ENCODE measurements around the gene ARHGEF35.
"Not testable (repeated sequence)": the region's sequence is repeated elsewhere in the genome, so short reads cannot be mapped to it uniquely, and the experiment has no call there.

Gene ARHGEF35

DNA sequence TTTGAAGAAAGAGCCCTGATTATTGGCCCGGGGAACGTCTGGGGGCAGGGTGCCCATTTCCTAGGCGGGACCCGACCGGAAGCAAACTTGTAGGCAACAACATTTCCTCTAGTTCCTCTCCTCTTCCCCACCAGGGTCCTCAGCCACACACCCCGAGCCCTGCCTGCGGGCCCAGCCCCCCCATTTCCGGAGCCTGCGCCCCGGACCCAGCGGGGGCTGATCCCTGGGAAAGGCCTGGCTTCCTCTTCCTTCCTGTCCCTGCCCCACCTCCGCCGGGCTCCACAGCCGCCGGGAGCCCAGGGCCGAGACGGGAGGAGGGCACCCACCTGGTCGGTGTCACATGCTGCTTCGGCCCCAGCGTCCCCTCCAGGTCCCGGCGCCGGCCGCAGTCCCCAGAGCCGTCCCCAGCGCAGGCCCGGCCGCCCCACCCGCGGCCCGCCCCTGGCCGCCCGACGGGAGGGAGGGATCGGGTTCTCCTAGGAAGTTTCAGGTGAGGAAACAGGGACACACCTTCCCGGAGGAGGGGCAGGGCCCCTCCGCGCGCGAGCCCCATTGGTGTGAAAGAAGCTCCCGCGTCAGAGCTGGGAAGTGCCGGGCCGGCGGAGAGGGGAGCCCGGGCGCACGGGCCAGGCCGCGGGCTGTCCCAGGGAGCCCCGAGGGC, at the start of gene ARHGEF35:
Gene ARHGEF35, minus strand, starts transcription at position 622 of the 661 bp plus-strand sequence. CDS start 7,450 bp downstream, outside the sequence.
- not testable (repeated sequence) for DNase-seq

DNA sequence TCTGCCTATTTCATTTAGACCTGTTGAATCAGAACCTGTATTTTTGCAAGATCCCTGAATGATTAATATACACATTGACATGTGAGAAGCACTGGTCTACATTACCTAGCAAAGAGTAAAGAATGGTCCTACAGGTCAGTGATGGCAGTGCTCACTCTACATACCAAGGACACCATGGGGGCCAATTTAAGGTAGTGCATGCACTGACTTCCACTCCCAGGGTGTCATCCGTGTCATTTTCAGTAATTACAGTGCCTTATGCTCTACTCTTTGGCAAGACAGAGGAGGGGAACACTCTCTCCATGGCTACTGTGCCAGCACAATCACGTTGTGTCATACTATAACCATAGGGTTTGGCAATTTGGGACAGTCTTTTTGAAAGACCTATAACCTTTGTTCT, 49.7 kb upstream of the ARHGEF35 start:
- not testable (repeated sequence) for DNase-seq

DNA sequence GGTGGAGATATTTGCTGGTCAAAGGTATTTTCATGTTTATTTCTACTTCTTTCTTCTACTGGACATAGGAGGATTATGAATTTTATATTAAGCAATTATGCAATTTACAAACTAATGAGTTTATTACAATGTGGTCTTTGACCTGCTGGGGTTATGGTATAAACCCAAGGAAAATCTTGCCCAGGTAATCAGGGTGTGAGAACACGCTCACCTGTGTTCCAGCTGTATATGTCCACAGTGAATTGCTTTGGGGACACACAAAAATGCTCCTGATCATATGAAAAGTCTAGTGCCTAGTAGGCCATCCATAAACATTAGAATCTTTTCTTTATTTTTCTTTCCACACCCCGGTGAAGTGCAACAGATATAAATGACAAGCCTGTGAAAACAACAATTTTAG, 43.7 kb upstream of the ARHGEF35 start, which contains the start of gene OR2A42:
Gene OR2A42, minus strand, starts transcription at position 241 of the 400 bp plus-strand sequence. CDS start 6,762 bp downstream, outside the sequence.
- not testable (repeated sequence) for DNase-seq

DNA sequence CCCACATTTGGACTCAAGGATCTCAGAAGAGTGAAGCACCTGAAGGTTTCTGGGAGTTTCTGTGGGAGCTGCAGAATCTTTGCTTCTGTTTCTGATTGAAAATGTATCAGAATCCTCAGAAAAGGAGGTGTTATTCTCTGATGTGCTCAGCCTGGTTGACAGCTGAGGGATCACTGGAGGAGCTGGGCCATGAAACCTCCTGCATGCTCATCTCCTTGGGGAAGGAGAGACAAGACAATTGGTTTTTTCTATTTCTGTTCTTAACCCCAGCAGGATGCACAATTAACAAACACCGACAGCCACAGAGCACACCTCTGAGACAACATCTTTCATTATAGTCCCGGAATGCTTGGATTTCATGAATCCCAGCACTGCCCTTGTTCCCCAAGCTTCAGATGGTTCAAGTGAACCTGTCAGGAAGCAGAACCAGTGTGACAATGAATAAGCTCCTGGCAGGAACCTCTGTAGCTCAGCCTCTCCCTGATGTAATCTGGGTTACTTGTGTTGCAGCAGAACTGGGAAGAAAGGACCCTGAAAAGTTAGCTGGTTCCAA, 43.0 kb upstream of the ARHGEF35 start:
- not testable (repeated sequence) for DNase-seq

DNA sequence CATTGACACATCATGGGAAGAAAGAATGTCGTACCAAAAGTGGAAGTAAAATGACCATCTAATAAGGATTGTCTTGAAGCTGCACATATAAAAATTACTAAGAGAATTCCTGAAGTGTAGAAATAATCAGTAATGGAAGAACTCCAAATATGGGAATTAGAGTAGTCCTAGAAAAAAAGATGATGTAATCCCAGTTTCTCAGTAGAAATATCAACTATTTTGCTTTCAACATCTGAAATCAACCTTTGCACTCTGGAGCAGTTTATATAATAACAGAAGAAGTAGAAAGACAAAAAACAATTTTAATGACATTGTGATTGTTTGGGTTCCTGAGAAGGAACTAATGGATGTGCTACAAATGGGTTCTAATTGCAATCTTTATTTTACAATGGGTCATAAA, 37.4 kb upstream of the ARHGEF35 start:
- DNase-seq, result not testable (repeated sequence)

DNA sequence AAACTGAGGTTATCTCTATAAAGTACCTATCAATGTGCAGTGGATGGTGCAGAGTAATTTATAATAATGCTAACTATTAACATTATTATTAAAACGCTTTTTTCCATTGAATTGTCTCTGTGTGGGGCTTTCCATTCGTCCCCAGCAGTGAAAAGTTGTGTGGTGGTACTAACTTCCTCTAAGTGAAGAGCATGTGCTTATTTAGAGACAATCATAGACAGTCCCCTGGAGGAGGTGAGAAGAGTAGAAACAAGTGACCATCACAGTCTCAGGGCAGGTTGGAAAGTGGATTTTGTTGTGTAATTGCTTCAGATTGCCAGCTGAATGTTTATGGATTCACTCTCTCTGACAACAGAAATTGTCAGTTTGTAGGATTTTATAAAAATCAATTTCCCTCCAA, 35.4 kb upstream of the ARHGEF35 start:
- DNase-seq, result not testable (repeated sequence)

DNA sequence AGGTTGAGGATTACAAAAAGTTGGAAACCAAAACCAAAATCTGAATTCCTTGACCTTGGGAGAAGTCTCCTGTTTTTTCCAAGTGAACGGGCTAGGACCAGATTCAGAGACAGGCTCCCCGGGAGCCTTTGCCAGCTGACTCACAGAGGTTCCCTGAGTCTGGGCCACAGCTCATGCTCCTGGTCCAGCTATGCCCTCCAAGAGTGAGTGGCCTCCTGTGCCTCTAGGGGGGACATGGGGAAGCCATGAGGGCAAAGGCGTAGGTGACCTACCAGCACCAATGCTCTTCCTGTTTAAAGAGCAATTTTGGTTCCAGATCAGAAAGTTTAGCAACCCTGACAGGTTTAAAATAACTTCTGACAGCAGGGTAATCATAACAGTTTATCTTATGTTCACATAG, 33.2 kb upstream of the ARHGEF35 start:
- DNase-seq, result not testable (repeated sequence)

DNA sequence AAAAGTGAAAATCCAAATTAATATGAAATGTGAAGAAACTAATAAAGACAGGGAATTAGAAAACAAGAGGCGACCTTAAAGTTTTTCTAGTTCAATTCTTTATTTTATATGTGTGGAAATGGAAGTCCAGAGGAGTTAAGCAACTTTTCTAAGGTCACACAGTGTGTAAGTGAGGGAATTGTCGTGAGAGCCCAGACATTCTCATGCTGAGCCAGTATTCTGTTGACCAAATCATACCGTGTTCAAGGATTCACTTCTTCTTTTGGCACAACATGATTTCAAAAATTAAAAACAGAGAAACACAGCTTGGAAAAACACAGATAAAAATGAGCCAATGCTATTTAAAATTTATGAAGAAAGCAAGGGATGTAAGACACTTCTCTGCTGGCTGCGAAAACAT, 31.2 kb upstream of the ARHGEF35 start:
- DNase-seq, result not testable (repeated sequence)

DNA sequence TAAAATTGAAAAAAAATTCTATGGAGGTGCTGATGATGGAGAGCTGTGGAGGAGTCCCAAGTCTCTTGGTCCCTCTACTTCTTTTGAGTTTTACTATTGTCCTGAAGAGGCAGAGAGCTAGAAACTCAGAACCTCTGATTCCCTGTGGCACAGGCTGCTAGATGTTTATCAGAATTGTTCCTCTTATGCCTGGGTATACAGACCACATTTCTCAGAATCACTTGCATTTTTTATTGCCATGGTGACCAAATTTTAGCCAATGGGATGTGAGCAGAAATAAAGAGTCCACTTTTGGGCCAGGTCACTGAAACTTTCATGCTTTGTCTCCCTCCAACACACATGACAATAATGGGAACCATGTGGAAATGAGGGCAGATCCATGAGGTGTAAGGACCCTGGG, 28.0 kb upstream of the ARHGEF35 start:
- not testable (repeated sequence) for DNase-seq

DNA sequence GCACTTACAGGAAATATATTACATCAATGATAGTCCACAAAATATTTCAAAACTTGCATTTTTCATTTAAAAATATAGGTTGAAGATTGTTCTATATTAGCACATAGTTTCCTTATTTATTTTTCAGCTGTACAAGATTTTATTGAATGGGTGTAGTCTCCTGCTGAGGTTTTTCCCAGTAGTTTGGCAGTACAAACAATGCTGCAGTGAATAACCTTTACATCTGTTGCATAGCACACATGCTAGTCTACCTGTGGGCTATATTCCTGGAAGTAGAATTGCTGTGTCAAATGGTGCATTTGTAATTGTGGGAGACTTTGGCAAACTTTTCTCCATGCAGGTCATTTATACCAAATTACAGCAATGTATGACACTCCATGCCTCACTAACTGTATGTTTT, 24.9 kb upstream of the ARHGEF35 start:
- not testable (repeated sequence) for DNase-seq

DNA sequence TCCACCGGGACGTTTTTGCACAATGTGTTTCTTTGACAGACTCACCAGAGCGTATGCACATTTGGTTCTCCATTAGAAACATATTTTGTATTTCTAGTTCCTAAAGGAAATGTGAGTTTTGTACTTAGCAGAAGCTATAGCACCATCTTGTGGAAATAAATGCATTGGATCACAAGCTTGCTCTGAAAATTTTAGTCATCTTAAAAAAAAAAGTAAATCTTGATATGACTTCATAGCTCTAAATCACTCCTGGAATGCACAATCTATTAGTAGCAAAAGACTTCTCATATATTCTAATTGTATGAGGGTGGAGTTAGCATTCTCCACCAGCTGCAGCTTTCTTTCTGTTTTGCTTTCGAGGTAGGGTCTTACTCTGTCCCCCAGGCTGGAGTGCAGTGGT, 23.5 kb upstream of the ARHGEF35 start:
- DNase-seq, result not testable (repeated sequence)

DNA sequence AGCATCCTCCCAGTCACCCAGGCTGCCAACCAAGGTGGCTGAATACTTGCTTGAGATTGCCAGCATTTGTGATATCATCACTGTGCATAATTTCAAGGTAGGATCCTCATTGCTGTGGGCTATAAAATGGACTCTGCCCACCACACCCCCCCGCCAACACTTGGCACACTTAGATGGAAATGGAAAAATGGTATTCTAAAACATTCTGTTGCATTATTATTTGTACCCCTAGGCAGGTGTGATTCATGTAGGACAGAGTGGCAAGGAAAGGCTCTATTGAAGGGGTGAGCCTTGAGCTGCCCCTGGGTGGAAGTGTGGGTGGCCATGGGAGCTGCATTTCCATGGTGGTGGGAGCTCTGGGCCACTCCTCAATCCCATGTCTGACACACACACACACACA, 22.9 kb upstream of the ARHGEF35 start:
- not testable (repeated sequence) for DNase-seq

DNA sequence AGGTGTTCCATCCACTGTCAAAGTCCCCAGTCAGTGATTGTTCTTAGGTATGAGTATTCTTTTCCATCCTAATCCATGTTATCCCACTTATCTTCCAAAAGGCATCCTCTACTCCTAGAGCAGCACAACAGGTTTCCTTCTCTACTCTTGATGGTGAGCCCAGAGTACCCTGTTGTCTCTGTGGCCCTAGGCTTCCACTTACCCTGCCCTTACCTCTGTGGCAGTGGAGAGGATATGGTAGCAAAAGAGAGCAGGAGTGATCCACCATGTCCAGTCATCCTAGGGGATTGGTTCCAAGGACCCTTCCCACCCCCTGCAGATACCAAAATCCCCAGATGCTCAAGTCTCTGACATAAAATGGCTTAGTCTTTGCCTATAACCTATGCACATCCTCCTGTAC, 21.6 kb upstream of the ARHGEF35 start:
- DNase-seq, result not testable (repeated sequence)

DNA sequence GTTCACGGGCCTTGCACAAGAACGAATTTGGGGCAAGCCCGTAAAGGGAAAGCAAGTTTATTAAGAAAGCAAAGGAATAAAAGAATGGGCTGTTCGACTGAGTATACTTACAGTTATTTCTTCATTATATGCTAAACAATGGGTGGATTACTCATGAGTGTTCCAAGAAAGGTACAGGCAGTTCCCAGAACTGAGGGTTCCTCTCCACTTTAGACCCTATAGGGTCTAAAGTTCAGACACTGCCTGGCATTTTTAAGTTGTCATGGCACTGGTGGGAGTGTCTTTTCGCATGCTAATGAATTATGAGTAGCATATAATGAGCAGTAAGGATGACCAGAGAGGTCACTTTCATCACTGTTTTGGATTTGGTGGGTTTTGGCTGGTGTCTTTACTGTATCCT, 9.7 kb upstream of the ARHGEF35 start:
- DNase-seq, result not testable (repeated sequence)

DNA sequence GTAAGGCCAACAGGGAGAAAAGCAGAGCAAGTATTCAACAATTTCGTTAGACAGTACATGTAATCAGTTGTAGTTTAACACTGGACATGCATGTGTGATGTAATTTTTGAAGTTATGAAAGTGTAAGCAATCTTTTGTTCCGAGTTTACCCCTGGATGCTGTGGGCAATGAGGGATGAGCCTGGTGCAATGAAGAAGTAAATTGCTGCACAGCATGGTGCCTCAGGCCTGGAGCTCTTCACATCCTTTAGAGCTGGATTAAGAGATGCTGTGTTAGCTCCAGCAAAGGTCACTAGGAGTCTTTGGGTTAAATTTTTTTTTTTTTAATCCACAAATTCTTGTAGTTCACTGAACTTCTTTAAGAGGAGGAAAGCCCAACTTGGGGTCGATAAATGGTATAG, 7.5 kb upstream of the ARHGEF35 start:
- not testable (repeated sequence) for DNase-seq

DNA sequence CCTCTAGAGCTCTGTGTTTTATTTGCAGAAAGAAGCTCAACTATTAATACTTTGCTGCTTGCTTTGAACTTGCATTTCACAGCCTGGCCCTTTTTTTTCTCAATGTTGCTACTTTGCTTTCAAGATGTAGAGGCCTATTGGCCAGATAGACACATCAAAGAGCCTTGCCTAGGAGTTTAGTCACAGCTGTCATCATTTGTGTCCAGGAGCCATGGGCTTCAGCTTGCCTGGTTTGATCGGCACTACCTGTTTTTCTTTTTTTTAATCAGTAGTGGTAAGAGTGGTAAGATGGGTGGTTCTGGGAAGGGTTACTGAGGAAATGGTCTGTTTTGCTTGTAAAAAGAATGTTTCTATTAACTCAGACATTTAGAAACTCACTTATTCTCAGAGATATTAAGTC, 6.3 kb upstream of the ARHGEF35 start:
- DNase-seq, result not testable (repeated sequence)

DNA sequence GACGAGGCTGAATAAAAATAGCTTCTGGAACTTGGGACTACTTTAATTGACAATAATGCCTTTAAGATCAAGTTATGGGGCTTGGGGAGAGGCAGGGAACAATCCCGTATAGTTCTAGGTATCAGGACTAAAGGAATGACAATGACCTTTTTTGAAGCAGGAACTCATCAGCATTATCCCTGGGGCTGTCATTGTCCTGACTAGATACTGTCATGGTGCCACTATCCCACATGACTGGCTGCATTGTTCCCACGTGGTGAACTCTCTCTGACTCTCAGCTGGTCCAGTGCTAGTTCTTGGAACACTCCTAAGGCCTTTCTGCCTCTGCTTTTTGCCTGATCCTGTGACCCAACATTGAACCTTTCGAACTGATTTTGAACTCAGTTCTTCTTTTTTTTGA, 3.3 kb upstream of the ARHGEF35 start:
- DNase-seq, result not testable (repeated sequence)

DNA sequence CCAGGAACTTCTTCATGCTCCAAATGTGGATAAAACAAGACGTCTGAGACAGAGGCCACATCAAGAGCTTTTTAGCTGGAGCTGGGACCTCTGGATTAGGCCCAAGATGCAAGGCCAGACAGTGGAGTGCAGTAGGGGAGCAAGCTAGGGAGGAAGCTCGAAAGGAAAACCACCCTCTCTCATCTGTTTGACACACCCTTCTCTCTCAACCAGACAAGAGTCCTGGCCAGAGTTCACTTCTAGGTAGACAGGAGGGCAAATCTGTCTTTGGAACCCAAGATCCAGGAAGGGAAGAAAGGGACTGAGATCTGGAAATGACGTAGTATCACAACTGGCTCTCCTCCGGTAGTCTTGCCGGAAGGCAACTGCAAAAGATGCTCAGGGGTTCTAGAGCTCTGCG, 1.2 kb downstream of the ARHGEF35 start:
- DNase-seq, result not testable (repeated sequence)

DNA sequence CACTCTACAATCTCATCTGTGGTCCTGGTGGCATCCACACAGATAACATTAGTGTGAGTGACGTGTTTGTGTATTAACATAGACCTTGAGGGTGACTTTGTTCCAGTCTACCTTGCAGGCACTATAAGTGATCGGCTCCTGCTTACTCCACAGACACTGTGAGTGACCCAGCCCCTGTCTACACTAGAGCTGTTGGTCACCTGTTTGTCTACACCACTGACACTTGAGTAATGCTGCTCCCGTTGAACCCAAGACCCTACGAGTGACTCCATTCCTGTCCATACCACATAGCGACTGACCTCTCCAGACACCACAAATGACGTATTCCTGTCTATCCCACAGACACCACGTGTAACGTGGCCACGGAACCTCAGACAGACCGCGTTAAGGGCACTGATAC, 1.9 kb downstream of the ARHGEF35 start:
- DNase-seq, result not testable (repeated sequence)

DNA sequence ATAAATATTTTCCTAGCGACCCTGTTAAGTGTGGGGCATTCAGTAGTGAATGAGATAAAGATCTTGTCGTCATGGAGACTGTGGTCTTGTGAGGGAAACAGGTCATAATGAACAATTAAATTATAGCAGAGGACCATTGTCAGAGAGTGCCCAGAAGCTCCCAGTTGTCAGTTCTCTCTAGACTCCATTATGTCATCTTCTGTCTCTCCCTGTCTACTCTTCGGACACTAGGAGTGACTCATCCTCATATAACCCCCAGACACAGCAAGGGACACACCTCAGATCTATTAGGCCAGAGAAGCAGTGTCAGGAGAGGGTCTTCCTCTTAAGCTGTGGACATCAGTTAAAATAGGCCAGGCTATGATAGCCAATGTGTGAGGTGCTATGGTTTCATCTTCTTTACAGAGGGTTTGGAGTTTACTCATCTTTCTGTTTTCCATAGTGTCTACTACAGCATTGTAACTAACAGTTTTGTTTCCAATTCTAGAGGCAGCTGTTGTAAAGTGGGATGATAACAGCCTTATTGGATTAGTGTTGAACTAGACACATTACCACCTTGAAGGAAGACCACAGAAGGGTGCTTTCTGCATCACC, 7.0 kb downstream of the ARHGEF35 start:
- not testable (repeated sequence) for DNase-seq

DNA sequence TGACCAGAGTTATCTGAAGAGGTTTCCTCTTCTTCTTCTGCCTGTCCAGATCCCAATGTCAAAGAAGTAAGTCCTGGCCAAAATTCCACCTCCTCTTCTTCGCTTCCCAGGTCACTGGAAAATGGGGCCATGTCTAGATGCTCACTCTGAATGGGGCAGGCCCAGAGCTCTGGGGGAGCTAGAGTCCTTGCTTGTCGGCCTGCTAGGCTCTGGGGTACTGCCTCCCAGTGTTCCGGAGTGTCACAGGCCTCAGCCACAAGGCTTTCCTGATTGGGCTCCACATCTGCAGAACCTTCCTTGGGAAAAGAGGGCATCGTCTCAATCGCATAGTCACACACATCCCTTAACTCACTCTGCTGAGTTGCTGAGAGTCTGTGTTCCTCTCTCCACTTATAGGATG, 7.8 kb downstream of the ARHGEF35 start:
- not testable (repeated sequence) for DNase-seq

DNA sequence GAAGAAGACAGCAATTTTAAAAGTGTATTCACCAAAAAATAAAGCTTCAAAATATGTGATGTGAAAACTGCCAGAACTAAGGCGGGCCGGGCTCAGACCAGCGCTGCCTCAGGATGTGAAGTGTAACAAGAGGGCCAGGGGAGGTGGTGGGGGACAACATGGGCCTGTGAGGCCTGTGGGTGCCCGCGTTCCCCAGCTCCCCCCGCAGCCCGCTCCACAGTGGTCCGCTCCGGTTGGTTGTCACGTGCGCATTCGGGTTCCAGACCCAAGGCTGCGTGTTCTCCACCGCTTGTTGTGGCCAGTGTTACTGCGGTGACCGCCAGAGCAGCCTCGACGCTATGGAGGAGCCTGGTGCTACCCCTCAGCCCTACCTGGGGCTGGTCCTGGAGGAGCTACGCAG, 12.5 kb downstream of the ARHGEF35 start, which contains the start of gene CTAGE4:
Gene CTAGE4, plus strand, starts transcription at position 301 of the 400 bp plus-strand sequence. Its CDS starts 38 bp downstream, at position 339.
- not testable (repeated sequence) for DNase-seq

DNA sequence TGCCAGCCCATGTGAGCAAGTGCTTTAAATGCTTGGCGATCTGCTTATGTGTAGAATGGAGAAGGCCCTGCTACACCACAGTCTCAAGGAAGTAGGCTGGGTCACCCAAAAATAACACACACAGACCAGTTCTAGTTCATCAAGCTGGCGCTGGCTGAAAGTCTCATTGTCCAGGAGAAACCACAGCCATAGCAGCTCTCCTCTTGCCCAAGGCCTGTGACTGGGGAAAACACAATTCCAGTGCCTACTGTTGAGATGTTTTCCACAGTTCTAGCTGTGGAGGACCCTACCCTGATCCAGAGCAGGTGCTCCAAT, 16.5 kb downstream of the ARHGEF35 start:
- DNase-seq, result not testable (repeated sequence)
